SK-N-SH (cell line): ENCODE data around the gene CYFIP1. TPM values are rescaled to one million over a fixed set of nuclear protein-coding genes. Genes with fewer than 3 reads are reported as not detected.

Experiments
- CTCF ChIA-PET: fragments of 300-600, 350-600 bp; formaldehyde crosslinking; extraction: SDS; loops from one replicate; lab custom pipeline; 2021; lab: Yijun Ruan, JAX
- POLR2A ChIA-PET: fragments of 350-600 bp; sonication (Branson Sonifier 250); formaldehyde crosslinking; extraction: SDS; loops from one replicate; lab custom pipeline; 2020; ENCODE audit warnings: antibody characterized with exemption, inconsistent platforms; lab: Yijun Ruan, JAX
- DNase-seq: peaks from one replicate; pipeline ENCODE4 v3.0.0; 2012
- H2AFZ ChIP-seq: fragments of 200-600 bp; sonication (generic); 2 replicates; pipeline ENCODE4 v1.8.1; 2016; ENCODE audit warnings: antibody characterized with exemption, mild to moderate bottlenecking, low read depth
- H3F3A ChIP-seq: fragments of 200-600 bp; sonication (generic); replicated peaks from 2 replicates; pipeline ENCODE3; 2016; ENCODE audit warnings: antibody characterized with exemption, mild to moderate bottlenecking; ENCODE audit not compliant: insufficient read depth
- H3K27ac ChIP-seq, 2 experiments: fragments of 200-500 bp in 1 of 2; fragments of 200-600 bp in 1 of 2; sonication (Bioruptor generic) in 1 of 2; sonication (generic), shearing (Covaris generic) in 1 of 2; 2 replicates each; pipeline versions ENCODE4 v1.5.1 to v1.6.1; 2014 to 2016; ENCODE audit warnings: low read depth in 2 of 2, inconsistent platforms in 1 of 2, low read length in 1 of 2, mild to moderate bottlenecking in 1 of 2, mixed read lengths in 1 of 2
- H3K27me3 ChIP-seq: fragments of 200-600 bp; sonication (generic), shearing (Covaris generic); 2 replicates; pipeline ENCODE4 v1.6.1; 2016; ENCODE audit warnings: mixed run types; ENCODE audit not compliant: insufficient read depth
- H3K36me3 ChIP-seq, 2 experiments: fragments of 200-500 bp in 1 of 2; fragments of 200-600 bp in 1 of 2; sonication (Bioruptor generic) in 1 of 2; sonication (generic) in 1 of 2; replicated peaks in 1 of 2; 2 replicates each; pipeline versions ENCODE3 to v1.5.1; 2014 to 2016; ENCODE audit warnings: low read length in 1 of 2, mild to moderate bottlenecking in 1 of 2; ENCODE audit not compliant: insufficient read depth in 2 of 2, control insufficient read depth in 1 of 2
- H3K4me1 ChIP-seq, 2 experiments: fragments of 200-500 bp in 1 of 2; fragments of 200-600 bp in 1 of 2; sonication (Bioruptor generic) in 1 of 2; sonication (generic), shearing (Covaris generic) in 1 of 2; 2 replicates each; pipeline versions ENCODE4 v1.5.1 to v1.6.1; 2014 to 2016; ENCODE audit warnings: low read depth in 1 of 2, low read length in 1 of 2, mixed run types in 1 of 2; ENCODE audit not compliant: insufficient read depth in 2 of 2, control insufficient read depth in 1 of 2
- H3K4me2 ChIP-seq: fragments of 200-600 bp; sonication (generic), shearing (Covaris generic); 2 replicates; pipeline ENCODE4 v1.6.1; 2017; ENCODE audit warnings: mixed run types
- H3K4me3 ChIP-seq, 2 experiments: fragments of 200-500 bp in 1 of 2; fragments of 200-600 bp in 1 of 2; sonication (Bioruptor generic) in 1 of 2; sonication (generic), shearing (Covaris generic) in 1 of 2; 2 replicates each; pipeline versions ENCODE4 v1.5.1 to v1.8.1; 2014 to 2016; ENCODE audit warnings: low read depth in 2 of 2, inconsistent platforms in 1 of 2, low read length in 1 of 2, mild to moderate bottlenecking in 1 of 2, mixed read lengths in 1 of 2, moderate library complexity in 1 of 2
- H3K79me2 ChIP-seq: fragments of 200-600 bp; sonication (generic); 2 replicates; pipeline ENCODE4 v1.8.1; 2017; ENCODE audit warnings: mild to moderate bottlenecking; ENCODE audit not compliant: insufficient read depth
- H3K9ac ChIP-seq: fragments of 200-600 bp; sonication (generic); 2 replicates; pipeline ENCODE4 v1.6.1; 2017; ENCODE audit warnings: mixed run types
- H3K9me2 ChIP-seq: fragments of 200-600 bp; sonication (generic); 2 replicates; pipeline ENCODE4 v1.6.1; 2017; ENCODE audit warnings: mixed run types
- H3K9me3 ChIP-seq: fragments of 200-600 bp; sonication (generic); 2 replicates; pipeline ENCODE4 v1.6.1; 2017; ENCODE audit warnings: mixed run types, mild to moderate bottlenecking, moderate library complexity
- H4K20me1 ChIP-seq: fragments of 200-600 bp; sonication (generic); 2 replicates; pipeline ENCODE4 v1.6.1; 2017; ENCODE audit warnings: mild to moderate bottlenecking, mixed run types; ENCODE audit not compliant: insufficient read depth
- CHD2 ChIP-seq: fragments of 150-350 bp; IDR thresholded peaks from 2 replicates; pipeline ENCODE4 v1.6.1; 2018; ENCODE audit warnings: low read length; ENCODE audit not compliant: partially characterized antibody
- CTCF ChIP-seq: fragments of 200-600 bp; sonication (generic); IDR thresholded peaks from 2 replicates; pipeline ENCODE4 v1.6.1; 2017; ENCODE audit warnings: antibody characterized with exemption, mild to moderate bottlenecking, moderate library complexity
- EP300 ChIP-seq, 2 experiments: IDR thresholded peaks; 2 replicates each; pipeline versions ENCODE4 v1.4.0 to v1.6.1; 2012; ENCODE audit warnings: borderline replicate concordance in 1 of 2, low read depth in 1 of 2, low read length in 1 of 2
- FOSL2 ChIP-seq: IDR thresholded peaks from 2 replicates; pipeline ENCODE4 v1.4.0; 2012; ENCODE audit warnings: low read depth, mild to moderate bottlenecking, moderate library complexity, borderline replicate concordance
- FOXJ3 ChIP-seq: sonication (generic); formaldehyde crosslinking; IDR thresholded peaks from 2 replicates; pipeline ENCODE4 v1.5.1; 2020; ENCODE audit warnings: mild to moderate bottlenecking, missing genetic modification reagents
- GABPA ChIP-seq: IDR thresholded peaks from 2 replicates; pipeline ENCODE4 v1.4.0; 2012; ENCODE audit warnings: low read depth, mild to moderate bottlenecking
- IRF3 ChIP-seq: fragments of 150-350 bp; IDR thresholded peaks from 2 replicates; pipeline ENCODE4 v1.6.1; 2016; ENCODE audit warnings: mild to moderate bottlenecking, low read depth, low read length
- JUND ChIP-seq: IDR thresholded peaks from 2 replicates; pipeline ENCODE4 v1.4.0; 2012
- MAX ChIP-seq: IDR thresholded peaks from 2 replicates; pipeline ENCODE4 v1.4.0; 2012; ENCODE audit warnings: low read depth
- MXI1 ChIP-seq: IDR thresholded peaks from 2 replicates; pipeline ENCODE4 v1.6.1; 2012; ENCODE audit warnings: mild to moderate bottlenecking, low read depth, low read length, improper control_type of control experiment
- NFIC ChIP-seq: IDR thresholded peaks from 2 replicates; pipeline ENCODE4 v1.4.0; 2012; ENCODE audit warnings: borderline replicate concordance
- POLR2AphosphoS5 ChIP-seq: IDR thresholded peaks from 2 replicates; pipeline ENCODE4 v1.6.1; 2012; ENCODE audit warnings: low read depth, low read length
- RAD21 ChIP-seq: IDR thresholded peaks from 2 replicates; pipeline ENCODE4 v1.6.1; 2012; ENCODE audit warnings: mild to moderate bottlenecking, low read length
- RCOR1 ChIP-seq: fragments of 150-350 bp; IDR thresholded peaks from 2 replicates; pipeline ENCODE4 v1.6.1; 2017; ENCODE audit warnings: antibody characterized with exemption, low read length
- RFX5 ChIP-seq: IDR thresholded peaks from 2 replicates; pipeline ENCODE4 v1.6.1; 2012; ENCODE audit warnings: mild to moderate bottlenecking, improper control_type of control experiment, low read length
- SIN3A ChIP-seq: IDR thresholded peaks from 2 replicates; pipeline ENCODE4 v1.6.1; 2012; ENCODE audit warnings: low read depth, mild to moderate bottlenecking, low read length, moderate library complexity, borderline replicate concordance
- TAF1 ChIP-seq: IDR thresholded peaks from 2 replicates; pipeline ENCODE4 v1.6.1; 2012; ENCODE audit warnings: low read depth, mild to moderate bottlenecking, low read length, moderate library complexity, borderline replicate concordance
- WGBS: methylation state at CpG from one replicate; pipeline ENCODE4 v1.1.6; 2017; ENCODE audit warnings: low lambda C conversion rate; 5-methylcytosine and 5-hydroxymethylcytosine counted together
- polyA plus RNA-seq, 3 experiments: library from polyadenylated mRNA; depleted of rRNA; stranded (reverse); fragments of >200 nt; gene quantifications; 2 replicates each; pipeline ENCODE4 v1.2.3, GENCODE V29; 2012
- TF ChIP-seq, protein P1 (sequence below): IDR thresholded peaks from 2 replicates; pipeline ENCODE4 v1.4.0; 2012; ENCODE audit warnings: low read depth, borderline replicate concordance

Gene CYFIP1
- polyA plus RNA-seq, 1 of the 3 experiments (the other 2 are of a cell fraction), result 53.4 TPM

- H3K79me2 ChIP-seq, result no peaks in the 10 kb centered on the region
- H3K27ac ChIP-seq, result no peak overlapping the region
- no peaks in the 10 kb centered on the region for H3F3A ChIP-seq
- H3K9me3 ChIP-seq, result no peaks in the 10 kb centered on the region
- no peaks in the 10 kb centered on the region for H4K20me1 ChIP-seq
- TF ChIP-seq CTCF (no peak), MAX (no peak), RAD21 (no peak), GABPA (no peak), SIN3A (no peak), RFX5 (no peak), NFIC (no peak), JUND (no peak), MXI1 (no peak), FOXJ3 (no peak), RCOR1 (no peak), POLR2AphosphoS5 (no peak)
- TF ChIP-seq, all 33 proteins: peak for 0
- DNase-seq, result no peak
- Histone ChIP-seq H3K4me1 (no peaks in the 10 kb centered on the region), H3K4me3 (no peak overlapping the region), H3K27me3 (no peaks in the 10 kb centered on the region), H2AFZ (no peak overlapping the region), H3K9me2 (no peaks in the 10 kb centered on the region), H3K4me2 (no peak overlapping the region), H3K9ac (no peak overlapping the region), H3K36me3 (peaks cover 5 to 46% of the 10 kb centered on the region in 2 experiments)
- 96% methylated on average over 29 of the region's 29 CpGs for WGBS
- POLR2A ChIA-PET, result no interaction called here
- CTCF ChIA-PET, result no interaction called here
Measured at GRCh38 chr15:22823495-22824128, 156.6 kb downstream of the CYFIP1 start.

- CTCF ChIA-PET, result interaction anchor here (1.3 kb wide), 1 partner anchor 8 kb away, joined by 3 read pairs; no protein-coding TSS in a partner anchor
- Histone ChIP-seq H3K27ac (no peak overlapping the region), H3K79me2 (no peaks in the 10 kb centered on the region), H3K4me3 (no peak overlapping the region), H3K27me3 (no peaks in the 10 kb centered on the region), H3K9ac (no peak overlapping the region), H4K20me1 (no peaks in the 10 kb centered on the region), H3K4me1 (no peaks in the 10 kb centered on the region), H3F3A (no peaks in the 10 kb centered on the region), H3K9me2 (no peaks in the 10 kb centered on the region), H3K9me3 (no peaks in the 10 kb centered on the region), H2AFZ (no peak overlapping the region), H3K4me2 (no peak overlapping the region), H3K36me3 (peaks cover 7 to 18% of the 10 kb centered on the region in 2 experiments)
- POLR2A ChIA-PET, result no interaction called here
- TF ChIP-seq CTCF (no peak), TAF1 (no peak), MAX (no peak), FOSL2 (no peak), EP300 (IDR thresholded peaks at IDR 0.05; ENCODE audit: borderline replicate concordance in 1 of 2, low read depth in 1 of 2, low read length in 1 of 2) (no peak), FOXJ3 (no peak), CHD2 (no peak), GABPA (no peak), IRF3 (no peak)
- TF ChIP-seq, protein P1, sequence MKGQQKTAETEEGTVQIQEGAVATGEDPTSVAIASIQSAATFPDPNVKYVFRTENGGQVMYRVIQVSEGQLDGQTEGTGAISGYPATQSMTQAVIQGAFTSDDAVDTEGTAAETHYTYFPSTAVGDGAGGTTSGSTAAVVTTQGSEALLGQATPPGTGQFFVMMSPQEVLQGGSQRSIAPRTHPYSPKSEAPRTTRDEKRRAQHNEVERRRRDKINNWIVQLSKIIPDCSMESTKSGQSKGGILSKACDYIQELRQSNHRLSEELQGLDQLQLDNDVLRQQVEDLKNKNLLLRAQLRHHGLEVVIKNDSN, result no peak
- no peak for DNase-seq
- 95% methylated on average over 2 of the region's 2 CpGs for WGBS
Measured at GRCh38 chr15:22819651-22820050, 160.5 kb downstream of the CYFIP1 start.
